H1 (cell line): Measurements from ENCODE around the gene SGCE. TPM values are rescaled to one million over a fixed set of nuclear protein-coding genes. Genes with fewer than 3 reads are reported as not detected.

Experiments used
- CTCF ChIA-PET: fragments of 300-600 bp; sonication (Branson Sonifier 250); formaldehyde crosslinking; loops from one replicate; lab custom pipeline; 2021; ENCODE audit not compliant: partially characterized antibody; lab: Charles Lee
- POLR2A ChIA-PET: fragments of 300-600 bp; sonication (Branson Sonifier 250); formaldehyde crosslinking; loops from one replicate; lab custom pipeline; 2021; ENCODE audit warnings: inconsistent platforms; ENCODE audit not compliant: partially characterized antibody; lab: Charles Lee
- DNase-seq, 2 experiments: peaks; one replicate each; pipeline versions ENCODE4 v3.0.0 to v3.0.0-alpha.2; 2010 to 2022; ENCODE audit warnings: low spot score in 2 of 2, low read depth in 1 of 2, mixed read lengths in 1 of 2
- FAIRE-seq: peaks from 2 replicates; lab custom pipeline; 2011; peaks lifted over from hg19 to GRCh38; lab: Jason Lieb, UNC
- H2AFZ ChIP-seq: 2 replicates; pipeline ENCODE4 v1.8.1; 2012; ENCODE audit warnings: low read length, inconsistent platforms
- H2AK5ac ChIP-seq: 2 replicates; pipeline ENCODE4 v1.6.1; 2013; ENCODE audit warnings: low read depth, low read length
- H2BK120ac ChIP-seq: replicated peaks from 2 replicates; pipeline ENCODE3; 2013; ENCODE audit warnings: low read depth, low read length, inconsistent platforms
- H2BK12ac ChIP-seq: 2 replicates; pipeline ENCODE4 v1.6.1; 2013; ENCODE audit warnings: low read depth, low read length
- H2BK15ac ChIP-seq: 2 replicates; pipeline ENCODE4 v1.6.1; 2013; ENCODE audit warnings: low read length
- H2BK20ac ChIP-seq: 2 replicates; pipeline ENCODE4 v1.6.1; 2013; ENCODE audit warnings: low read length
- H2BK5ac ChIP-seq: 2 replicates; pipeline ENCODE4 v1.6.1; 2013; ENCODE audit warnings: low read depth, low read length
- H3K14ac ChIP-seq: 2 replicates; pipeline ENCODE4 v1.6.1; 2013; ENCODE audit warnings: inconsistent platforms; ENCODE audit not compliant: insufficient read length
- H3K18ac ChIP-seq: 2 replicates; pipeline ENCODE4 v1.6.1; 2013; ENCODE audit warnings: low read length; ENCODE audit errors: extremely low read depth
- H3K23ac ChIP-seq: 2 replicates; pipeline ENCODE4 v1.6.1; 2013; ENCODE audit warnings: inconsistent platforms; ENCODE audit not compliant: insufficient read length
- H3K23me2 ChIP-seq: 2 replicates; pipeline ENCODE4 v1.6.1; 2013; ENCODE audit warnings: low read depth, low read length
- H3K27ac ChIP-seq: 2 replicates; pipeline ENCODE4 v1.6.1; 2011; ENCODE audit warnings: low read depth, low read length, inconsistent platforms
- H3K27me3 ChIP-seq, 4 experiments: replicated peaks in 1 of 4; 1 replicate in 1 of 4; 2 replicates in 3 of 4; pipeline versions ENCODE4 v1.6.1 to v1.8.1; 2011 to 2013; ENCODE audit warnings: low read length in 3 of 4, mild to moderate bottlenecking in 3 of 4, inconsistent platforms in 2 of 4, mixed read lengths in 2 of 4, moderate library complexity in 1 of 4; ENCODE audit not compliant: control insufficient read depth in 3 of 4, insufficient read depth in 3 of 4; ENCODE audit errors: extremely low read depth in 1 of 4
- H3K36me3 ChIP-seq, 4 experiments: 2 replicates each; pipeline versions ENCODE4 v1.6.1 to v1.8.1; 2011 to 2013; ENCODE audit warnings: mild to moderate bottlenecking in 4 of 4, low read length in 3 of 4, moderate library complexity in 2 of 4, control low read depth in 1 of 4, inconsistent platforms in 1 of 4; ENCODE audit not compliant: insufficient read depth in 4 of 4, control insufficient read depth in 2 of 4
- H3K4ac ChIP-seq: replicated peaks from 2 replicates; pipeline ENCODE3; 2013; ENCODE audit warnings: low read length, low read depth, mixed read lengths, inconsistent platforms; ENCODE audit not compliant: insufficient read length
- H3K4me1 ChIP-seq, 4 experiments: replicated peaks in 1 of 4; 1 replicate in 1 of 4; 2 replicates in 3 of 4; pipeline versions ENCODE4 v1.6.1 to v1.8.1; 2011 to 2013; ENCODE audit warnings: low read length in 3 of 4, inconsistent platforms in 2 of 4, mixed read lengths in 1 of 4; ENCODE audit not compliant: insufficient read depth in 4 of 4, control insufficient read depth in 3 of 4
- H3K4me2 ChIP-seq, 2 experiments: 2 replicates each; pipeline versions ENCODE4 v1.6.1 to v1.8.1; 2011 to 2013; ENCODE audit warnings: low read depth in 2 of 2, low read length in 2 of 2, control low read depth in 1 of 2, inconsistent platforms in 1 of 2, mild to moderate bottlenecking in 1 of 2; ENCODE audit not compliant: insufficient read depth in 1 of 2
- H3K4me3 ChIP-seq, 4 experiments: fragments of 200-600, 300-600 bp in 1 of 4; sonication (generic), shearing (Covaris generic), sonication (Bioruptor Twin) in 1 of 4; 2 replicates each; pipeline versions ENCODE4 v1.5.1 to v1.8.1; 2011 to 2016; ENCODE audit warnings: low read length in 4 of 4, low read depth in 3 of 4, control low read depth in 2 of 4, inconsistent platforms in 2 of 4, mild to moderate bottlenecking in 2 of 4, mixed read lengths in 1 of 4, moderate library complexity in 1 of 4; ENCODE audit not compliant: insufficient read depth in 2 of 4; ENCODE audit errors: extremely low read depth in 1 of 4
- H3K56ac ChIP-seq: replicated peaks from 2 replicates; pipeline ENCODE3; 2013; ENCODE audit warnings: low read depth, mild to moderate bottlenecking, mixed read lengths, low read length, inconsistent platforms; ENCODE audit not compliant: insufficient read length
- H3K79me1 ChIP-seq: 2 replicates; pipeline ENCODE4 v1.6.1; 2013; ENCODE audit warnings: low read depth, low read length, control low read depth
- H3K79me2 ChIP-seq, 2 experiments: 2 replicates each; pipeline versions ENCODE4 v1.6.1 to v1.8.1; 2012 to 2013; ENCODE audit warnings: low read length in 2 of 2, mild to moderate bottlenecking in 2 of 2, inconsistent platforms in 1 of 2; ENCODE audit not compliant: insufficient read depth in 2 of 2, control insufficient read depth in 1 of 2
- H3K9ac ChIP-seq, 4 experiments: replicated peaks in 1 of 4; 1 replicate in 1 of 4; 2 replicates in 3 of 4; pipeline versions ENCODE4 v1.6.1 to v1.8.1; 2011 to 2013; ENCODE audit warnings: low read depth in 3 of 4, low read length in 3 of 4, control low read depth in 2 of 4, mild to moderate bottlenecking in 2 of 4, moderate library complexity in 2 of 4, inconsistent platforms in 1 of 4; ENCODE audit errors: extremely low read depth in 1 of 4
- H3K9me3 ChIP-seq, 2 experiments: 2 replicates each; pipeline versions ENCODE4 v1.6.1 to v1.8.1; 2012 to 2013; ENCODE audit warnings: mild to moderate bottlenecking in 2 of 2, moderate library complexity in 2 of 2, control low read depth in 1 of 2, inconsistent platforms in 1 of 2, low read depth in 1 of 2, low read length in 1 of 2, mixed read lengths in 1 of 2; ENCODE audit not compliant: insufficient read depth in 2 of 2
- H4K20me1 ChIP-seq, 2 experiments: replicated peaks in 1 of 2; 2 replicates each; pipeline versions ENCODE3 to v1.8.1; 2011 to 2013; ENCODE audit warnings: inconsistent platforms in 2 of 2, low read length in 2 of 2, mild to moderate bottlenecking in 1 of 2; ENCODE audit not compliant: insufficient read depth in 2 of 2, control insufficient read depth in 1 of 2
- H4K5ac ChIP-seq: 2 replicates; pipeline ENCODE4 v1.6.1; 2013; ENCODE audit warnings: low read length, low read depth, mixed read lengths, inconsistent platforms; ENCODE audit not compliant: insufficient read length
- H4K8ac ChIP-seq: 2 replicates; pipeline ENCODE4 v1.8.0; 2013; ENCODE audit warnings: mild to moderate bottlenecking, moderate library complexity, low read length, inconsistent platforms; ENCODE audit not compliant: insufficient read depth; ENCODE audit errors: extremely low read depth
- H4K91ac ChIP-seq: replicated peaks from 2 replicates; pipeline ENCODE3; 2013; ENCODE audit warnings: low read length, mixed read lengths, inconsistent platforms; ENCODE audit not compliant: insufficient read length
- ATF2 ChIP-seq: IDR thresholded peaks from 2 replicates; pipeline ENCODE4 v1.6.1; 2012; ENCODE audit warnings: low read length, inconsistent platforms
- BCL11A ChIP-seq, 2 experiments: IDR thresholded peaks; one replicate each; pipeline ENCODE4 v1.6.1; 2011; ENCODE audit warnings: low read depth in 2 of 2, low read length in 2 of 2, mild to moderate bottlenecking in 2 of 2
- CREB1 ChIP-seq: IDR thresholded peaks from 2 replicates; pipeline ENCODE4 v1.6.1; 2012; ENCODE audit warnings: inconsistent platforms
- CTBP2 ChIP-seq: IDR thresholded peaks from 2 replicates; pipeline ENCODE4 v1.7.0; 2011; ENCODE audit warnings: borderline replicate concordance, mild to moderate bottlenecking, moderate library complexity, mixed read lengths, low read length; ENCODE audit not compliant: insufficient read depth, insufficient read length
- KDM4A ChIP-seq: IDR thresholded peaks from one replicate; pipeline ENCODE4 v1.7.1; 2012; ENCODE audit warnings: low read depth, mild to moderate bottlenecking, moderate library complexity, low read length, inconsistent platforms; ENCODE audit not compliant: severe bottlenecking
- SP1 ChIP-seq: IDR thresholded peaks from 2 replicates; pipeline ENCODE4 v1.6.1; 2011; ENCODE audit warnings: low read depth, low read length
- YY1 ChIP-seq: IDR thresholded peaks from 2 replicates; pipeline ENCODE4 v1.6.1; 2011; ENCODE audit warnings: low read depth, mild to moderate bottlenecking, low read length
- WGBS, 2 experiments: shearing (Covaris generic) in 1 of 2; methylation state at CpG; one replicate each; pipeline versions ENCODE4 v1.1.6 to v1.1.7; 2013 to 2015; ENCODE audit warnings: low lambda C conversion rate in 2 of 2, mixed read lengths in 2 of 2, inconsistent platforms in 1 of 2, low coverage in 1 of 2, missing lambda C conversion rate in 1 of 2; ENCODE audit not compliant: insufficient replicate concordance in 2 of 2, insufficient coverage in 1 of 2, insufficient read length in 1 of 2; ENCODE audit errors: extremely low coverage in 1 of 2, missing lambda C conversion rate in 1 of 2; 5-methylcytosine and 5-hydroxymethylcytosine counted together
- polyA plus RNA-seq, 7 experiments: library from polyadenylated mRNA; depleted of rRNA in 3 of 7; stranded (reverse) in 5 of 7; unstranded in 2 of 7; fragments of >200 nt in 5 of 7; fragments of 200-250 nt in 2 of 7; gene quantifications; 1 replicate in 5 of 7; 2 replicates in 1 of 7; 4 replicates in 1 of 7; pipeline versions ENCODE4 v1.2.1 to v1.2.3, GENCODE V29; 2011 to 2013; ENCODE audit warnings: missing spikeins in 2 of 7, mixed read lengths in 2 of 7
- total RNA-seq: library from RNA; stranded (reverse); fragmentation: NEBNext Ultra II Directional; extraction: Animal tissue kit (Norgen Biotek cat#: 25700); gene quantifications from 2 replicates; pipeline ENCODE4 v1.2.1, GENCODE V29; 2021

The SGCE gene
- total and polyA plus RNA-seq, 2 of the 8 experiments (the other 6 are each of a cell fraction or from before 2014, with no cell fraction given): 12.8 to 25.0 TPM

GRCh38 chr7:94683066-94683465, 27.1 kb upstream of the SGCE start:
- Histone ChIP-seq H4K8ac (no peak overlapping the region), H2BK120ac (no peak overlapping the region), H4K20me1 (no peaks in the 10 kb centered on the region), H2AK5ac (no peak overlapping the region), H3K4ac (no peak overlapping the region), H3K27ac (no peak overlapping the region), H4K5ac (no peak overlapping the region), H3K9me3 (no peaks in the 10 kb centered on the region), H2BK5ac (no peak overlapping the region), H3K4me3 (no peak overlapping the region), H3K27me3 (no peaks in the 10 kb centered on the region), H2BK15ac (no peak overlapping the region), H3K36me3 (no peaks in the 10 kb centered on the region), H2BK20ac (no peak overlapping the region), H3K4me2 (no peak overlapping the region), H3K79me1 (no peaks in the 10 kb centered on the region), H3K79me2 (no peaks in the 10 kb centered on the region), H3K23ac (no peak overlapping the region), H3K56ac (no peak overlapping the region), H3K23me2 (no peaks in the 10 kb centered on the region), H4K91ac (no peak overlapping the region), H3K4me1 (no peaks in the 10 kb centered on the region), H3K9ac (no peak overlapping the region), H3K14ac (no peak overlapping the region), H2BK12ac (no peak overlapping the region), H3K18ac (no peak overlapping the region), H2AFZ (no peak overlapping the region)
- WGBS, 2 experiments: 100% methylated on average over 1 of the region's 1 CpG; no CpG with 5 or more reads in 1 of the 2 experiments
- FAIRE-seq (no peak), DNase-seq (no peak)
- CTCF ChIA-PET: no interaction called here
- TF ChIP-seq CTBP2 (no peak), ATF2 (no peak), SP1 (no peak), CREB1 (no peak), BCL11A (IDR thresholded peaks at IDR 0.05; ENCODE audit: low read depth in 2 of 2, low read length in 2 of 2) (no peak), YY1 (no peak), KDM4A (no peak)
- POLR2A ChIA-PET: no interaction called here
